PC-9 (cell line): ENCODE measurements around the gene MAFG.

Source experiments
- EZH2 ChIP-seq: fragments of 200-600 bp; sonication (generic); IDR thresholded peaks from 2 replicates; pipeline ENCODE4 v1.8.0; 2017; ENCODE audit warnings: antibody characterized with exemption, low read depth
- TF ChIP-seq, protein P1 (sequence below): fragments of 200-600 bp; sonication (generic); conservative IDR thresholded peaks from 2 replicates; pipeline ENCODE4 v1.6.1; 2017; ENCODE audit warnings: mixed run types, antibody characterized with exemption, mild to moderate bottlenecking, moderate library complexity

DNA sequence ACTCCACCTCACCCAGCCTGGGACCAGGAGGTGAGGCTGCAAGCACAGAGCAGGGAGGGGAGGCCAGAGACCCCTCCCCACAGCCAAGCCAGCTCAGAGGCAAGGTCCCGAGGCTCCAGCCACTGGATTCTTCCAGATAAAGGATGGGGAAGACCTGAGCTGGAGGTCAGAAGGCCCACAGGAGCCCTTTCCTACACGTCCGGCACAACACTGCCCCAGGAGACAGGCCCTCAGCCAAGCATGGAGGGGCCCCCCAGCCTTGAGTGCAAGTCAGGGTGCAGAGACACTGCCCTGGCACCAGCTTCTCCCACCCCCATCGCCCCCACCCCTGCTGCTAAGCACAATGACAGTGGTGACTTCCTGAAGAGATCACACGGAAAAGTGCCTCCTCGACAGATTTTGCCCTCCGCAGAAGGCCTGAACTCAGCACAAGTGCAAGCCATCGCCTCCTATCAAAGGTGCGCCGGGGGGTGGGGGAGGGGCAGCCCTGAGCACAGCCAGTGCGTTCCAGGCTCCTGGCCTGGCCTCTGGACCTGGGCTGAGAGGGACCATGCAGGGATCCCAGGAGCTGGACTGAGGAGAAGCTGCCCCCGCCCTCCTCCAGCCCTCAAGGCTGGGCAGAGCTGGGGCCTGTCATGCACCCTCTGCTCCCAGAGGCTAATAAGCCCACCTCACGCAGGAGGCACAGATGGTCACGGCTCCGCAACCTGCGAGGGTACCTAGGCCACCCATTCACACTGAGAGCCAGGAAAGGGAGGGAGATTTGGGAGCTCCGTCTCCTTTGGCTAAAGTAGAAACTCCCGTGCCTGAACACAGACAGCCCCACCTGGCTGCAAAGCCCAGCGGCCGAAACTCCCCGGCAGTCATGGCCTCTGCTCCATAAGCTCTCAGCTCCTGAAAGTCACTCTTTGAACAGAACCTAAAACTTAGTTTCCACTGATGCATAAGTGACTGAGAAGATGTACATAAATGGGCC lies 2.7 kb downstream of the MAFG start:
- no peak for TF ChIP-seq EZH2
- TF ChIP-seq, protein P1, sequence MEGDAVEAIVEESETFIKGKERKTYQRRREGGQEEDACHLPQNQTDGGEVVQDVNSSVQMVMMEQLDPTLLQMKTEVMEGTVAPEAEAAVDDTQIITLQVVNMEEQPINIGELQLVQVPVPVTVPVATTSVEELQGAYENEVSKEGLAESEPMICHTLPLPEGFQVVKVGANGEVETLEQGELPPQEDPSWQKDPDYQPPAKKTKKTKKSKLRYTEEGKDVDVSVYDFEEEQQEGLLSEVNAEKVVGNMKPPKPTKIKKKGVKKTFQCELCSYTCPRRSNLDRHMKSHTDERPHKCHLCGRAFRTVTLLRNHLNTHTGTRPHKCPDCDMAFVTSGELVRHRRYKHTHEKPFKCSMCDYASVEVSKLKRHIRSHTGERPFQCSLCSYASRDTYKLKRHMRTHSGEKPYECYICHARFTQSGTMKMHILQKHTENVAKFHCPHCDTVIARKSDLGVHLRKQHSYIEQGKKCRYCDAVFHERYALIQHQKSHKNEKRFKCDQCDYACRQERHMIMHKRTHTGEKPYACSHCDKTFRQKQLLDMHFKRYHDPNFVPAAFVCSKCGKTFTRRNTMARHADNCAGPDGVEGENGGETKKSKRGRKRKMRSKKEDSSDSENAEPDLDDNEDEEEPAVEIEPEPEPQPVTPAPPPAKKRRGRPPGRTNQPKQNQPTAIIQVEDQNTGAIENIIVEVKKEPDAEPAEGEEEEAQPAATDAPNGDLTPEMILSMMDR = no peak
